GM12874 (cell line): Measurements from ENCODE around the gene TUBGCP3.

Experiments used
- TF ChIP-seq, protein P1 (sequence below): IDR thresholded peaks from 2 replicates; pipeline ENCODE4 v1.5.1; 2011; ENCODE audit warnings: low read depth, mild to moderate bottlenecking, control low read depth, low read length, moderate library complexity; ENCODE audit not compliant: insufficient read depth

TUBGCP3 gene

DNA sequence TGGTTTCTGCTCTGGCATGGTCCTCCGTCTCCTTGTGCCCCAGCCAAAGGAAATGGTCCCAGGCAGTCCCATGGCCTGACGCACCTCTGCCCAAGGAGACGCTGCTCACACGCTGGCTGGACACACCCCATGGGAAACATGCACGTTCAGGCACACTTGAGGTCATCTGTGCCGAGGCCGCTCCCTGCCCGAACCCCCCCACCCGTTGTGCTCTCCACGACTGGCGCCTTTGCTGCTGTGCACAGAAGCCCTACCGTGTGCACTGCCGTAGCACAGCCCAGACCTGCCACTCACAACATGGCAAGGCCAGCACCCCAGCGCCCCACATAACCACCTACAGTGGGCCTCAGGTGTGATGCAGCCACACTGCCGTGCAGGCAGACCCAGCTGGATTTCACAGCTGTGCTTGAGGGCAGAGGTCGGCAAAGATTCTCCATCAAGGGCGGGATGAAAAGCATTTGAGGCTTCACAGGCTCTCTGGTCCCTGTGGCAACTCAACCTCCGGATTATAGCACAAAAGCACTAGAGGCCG is 146.1 kb downstream of the TUBGCP3 start:
- TF ChIP-seq, protein P1, sequence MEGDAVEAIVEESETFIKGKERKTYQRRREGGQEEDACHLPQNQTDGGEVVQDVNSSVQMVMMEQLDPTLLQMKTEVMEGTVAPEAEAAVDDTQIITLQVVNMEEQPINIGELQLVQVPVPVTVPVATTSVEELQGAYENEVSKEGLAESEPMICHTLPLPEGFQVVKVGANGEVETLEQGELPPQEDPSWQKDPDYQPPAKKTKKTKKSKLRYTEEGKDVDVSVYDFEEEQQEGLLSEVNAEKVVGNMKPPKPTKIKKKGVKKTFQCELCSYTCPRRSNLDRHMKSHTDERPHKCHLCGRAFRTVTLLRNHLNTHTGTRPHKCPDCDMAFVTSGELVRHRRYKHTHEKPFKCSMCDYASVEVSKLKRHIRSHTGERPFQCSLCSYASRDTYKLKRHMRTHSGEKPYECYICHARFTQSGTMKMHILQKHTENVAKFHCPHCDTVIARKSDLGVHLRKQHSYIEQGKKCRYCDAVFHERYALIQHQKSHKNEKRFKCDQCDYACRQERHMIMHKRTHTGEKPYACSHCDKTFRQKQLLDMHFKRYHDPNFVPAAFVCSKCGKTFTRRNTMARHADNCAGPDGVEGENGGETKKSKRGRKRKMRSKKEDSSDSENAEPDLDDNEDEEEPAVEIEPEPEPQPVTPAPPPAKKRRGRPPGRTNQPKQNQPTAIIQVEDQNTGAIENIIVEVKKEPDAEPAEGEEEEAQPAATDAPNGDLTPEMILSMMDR, result no peak

DNA sequence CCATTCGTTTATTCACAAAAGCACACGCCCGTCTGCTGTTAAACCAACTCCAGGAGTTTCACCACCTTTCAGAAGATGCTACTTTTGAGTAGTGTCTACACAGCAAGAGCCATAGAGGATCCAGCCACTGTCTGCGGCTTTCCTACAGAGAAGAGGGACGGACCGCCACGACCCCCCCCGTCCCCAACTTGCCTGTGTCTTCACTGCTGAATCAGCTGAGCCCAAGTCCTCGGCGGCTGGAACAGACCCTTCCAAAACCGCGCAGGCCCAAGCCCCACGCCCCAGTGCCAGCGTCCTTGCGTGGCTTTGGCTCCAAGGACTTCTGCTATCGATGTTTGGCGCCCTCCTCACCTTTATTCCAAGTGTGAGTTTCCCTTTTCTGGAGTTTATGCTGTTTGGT is 146.7 kb downstream of the TUBGCP3 start:
- TF ChIP-seq, protein P1, result no peak

DNA sequence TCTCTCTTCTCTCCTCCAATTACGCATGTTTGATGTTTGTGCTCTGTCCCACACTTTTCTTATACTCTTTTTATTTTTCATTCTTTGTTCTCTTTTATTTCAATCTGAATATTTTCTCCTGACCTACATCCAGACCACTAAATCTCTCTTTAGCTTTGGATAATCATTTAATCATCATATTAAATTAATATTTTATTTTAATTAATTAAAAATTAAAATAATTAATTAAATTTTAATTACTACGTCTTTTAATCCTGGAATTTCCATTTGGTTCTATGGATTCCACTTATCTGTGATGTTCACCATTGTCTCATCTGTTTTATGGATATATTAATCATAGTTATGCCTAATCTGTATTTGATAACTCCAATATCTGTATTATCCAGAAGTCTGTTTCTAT is 149.4 kb downstream of the TUBGCP3 start:
- TF ChIP-seq, protein P1, result no peak

DNA sequence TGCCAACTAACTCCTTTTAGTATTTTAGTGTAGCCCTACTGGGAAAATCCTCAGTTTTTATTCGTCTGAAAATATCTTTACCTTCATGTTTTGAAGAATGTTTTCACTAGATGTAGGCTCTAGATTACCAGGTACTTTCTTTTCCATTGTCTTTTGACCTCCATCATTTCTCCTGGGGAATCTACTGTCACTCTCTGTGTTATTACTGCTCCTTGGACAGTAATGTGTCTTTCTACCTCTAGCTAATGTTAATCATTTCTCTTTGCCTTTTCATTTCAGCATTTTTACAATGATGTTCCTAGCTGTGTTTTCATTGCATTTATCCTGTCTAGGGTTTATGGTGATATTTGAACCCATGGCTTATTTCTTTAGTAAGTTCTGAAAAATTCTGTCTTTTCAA is 149.9 kb downstream of the TUBGCP3 start:
- TF ChIP-seq, protein P1, result no peak

DNA sequence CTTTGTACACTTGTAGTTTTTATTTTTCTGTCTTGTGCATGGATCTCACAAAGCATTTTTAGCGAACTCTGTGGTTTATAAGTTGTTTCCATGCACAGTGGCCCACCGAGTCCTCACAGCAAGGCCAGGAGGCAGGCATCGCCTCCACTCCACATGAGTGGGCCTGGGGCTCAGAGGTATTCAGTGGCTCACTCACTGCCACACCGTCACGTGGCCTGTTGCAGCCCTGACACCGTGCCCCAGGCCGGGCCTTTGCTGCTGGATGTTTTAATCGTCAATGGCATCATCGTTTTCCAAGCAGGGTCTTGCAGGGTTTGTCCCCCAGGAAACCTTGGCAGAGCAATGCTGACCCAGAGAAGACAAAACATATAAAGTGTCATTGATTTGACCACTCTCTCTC is 152.0 kb downstream of the TUBGCP3 start:
- TF ChIP-seq, protein P1, result no peak
